Vagina (tissue), 2 donors: ENCODE measurements around the gene CPNE6. TPM values are rescaled to one million over a fixed set of nuclear protein-coding genes. Genes with fewer than 3 reads are reported as not detected.

Experiments used
- DNase-seq, 2 donors: peaks; one replicate each; pipeline ENCODE4 v3.0.0-alpha.2; 2017; ENCODE audit errors: extremely low spot score in 2 of 2
- H3K27ac ChIP-seq: fragments of 200-600 bp; sonication (generic); one replicate; pipeline ENCODE4 v1.5.1; 2019
- H3K27me3 ChIP-seq: fragments of 200-600 bp; sonication (generic); one replicate; pipeline ENCODE4 v1.5.1; 2019
- H3K36me3 ChIP-seq, 2 donors: fragments of 200-600 bp; sonication (generic); one replicate each; pipeline ENCODE4 v1.5.1; 2017 to 2019
- H3K4me1 ChIP-seq: fragments of 200-600 bp; sonication (generic); one replicate; pipeline ENCODE4 v1.5.1; 2019
- H3K4me3 ChIP-seq, 2 donors: fragments of 200-600 bp; sonication (generic); 1 replicate in 1 of 2; 2 replicates in 1 of 2; pipeline ENCODE4 v1.5.1; 2016 to 2019
- H3K9me3 ChIP-seq: fragments of 200-600 bp; sonication (generic); one replicate; pipeline ENCODE4 v1.5.1; 2019
- POLR2A ChIP-seq, 2 donors: fragments of 450-650 bp; IDR thresholded peaks; one replicate each; pipeline ENCODE4 v1.6.1; 2017; ENCODE audit warnings: antibody characterized with exemption in 2 of 2, mild to moderate bottlenecking in 2 of 2, moderate library complexity in 2 of 2
- POLR2AphosphoS5 ChIP-seq, 2 donors: sonication (generic); formaldehyde crosslinking; IDR thresholded peaks; one replicate each; pipeline ENCODE4 v1.9.0; 2017; ENCODE audit warnings: antibody characterized with exemption in 2 of 2, mild to moderate bottlenecking in 2 of 2, low read depth in 1 of 2; ENCODE audit not compliant: insufficient read depth in 1 of 2
- intact Hi-C: fragments of 100-400 bp; cut with DNase I; formaldehyde crosslinking; loops from one replicate; pipeline ENCODE4 v1.15.1; 2023
- total RNA-seq: library from RNA; depleted of rRNA; stranded (reverse); fragments of >200 nt; gene quantifications from one replicate; pipeline ENCODE4 v1.2.3, GENCODE V29; 2016
- TF ChIP-seq, protein P1 (sequence below), 3 experiments: fragments of 450-650 bp in 2 of 3; fragments of 200-600 bp in 1 of 3; sonication (generic) in 1 of 3; IDR thresholded peaks; one replicate each; pipeline ENCODE4 v1.5.1; 2017 to 2019; ENCODE audit warnings: antibody characterized with exemption in 3 of 3, mild to moderate bottlenecking in 2 of 3, moderate library complexity in 2 of 3

CPNE6 gene
- total RNA-seq, 1 donor from 2014 or later: not detected

DNA sequence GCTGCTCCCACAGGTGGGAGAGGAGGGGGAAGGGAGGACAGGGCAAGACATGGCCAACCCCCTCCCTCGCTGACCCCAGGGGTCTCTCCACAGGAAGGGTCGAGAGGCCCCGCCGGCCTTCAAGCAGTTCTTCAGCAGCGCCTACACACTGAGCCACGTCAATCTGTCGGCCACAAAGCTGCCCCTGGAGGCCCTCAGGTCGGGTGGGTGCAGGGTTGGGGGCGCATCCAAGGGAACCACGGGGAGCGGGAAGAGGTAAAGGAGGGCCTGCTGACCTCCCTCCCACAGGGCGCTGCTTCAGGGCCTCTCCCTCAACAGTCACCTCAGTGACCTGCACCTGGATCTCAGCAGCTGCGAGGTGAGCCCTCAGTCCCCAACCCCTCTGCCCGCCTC is 13.5 kb upstream of the CPNE6 start:
- Histone ChIP-seq H3K4me1 (peaks cover 2% of the 10 kb centered on the region), H3K4me3 (no peak overlapping the region), H3K27ac (no peak overlapping the region), H3K27me3 (no peaks in the 10 kb centered on the region), H3K9me3 (no peaks in the 10 kb centered on the region), H3K36me3 (no peaks in the 10 kb centered on the region)
- TF ChIP-seq, protein P1, sequence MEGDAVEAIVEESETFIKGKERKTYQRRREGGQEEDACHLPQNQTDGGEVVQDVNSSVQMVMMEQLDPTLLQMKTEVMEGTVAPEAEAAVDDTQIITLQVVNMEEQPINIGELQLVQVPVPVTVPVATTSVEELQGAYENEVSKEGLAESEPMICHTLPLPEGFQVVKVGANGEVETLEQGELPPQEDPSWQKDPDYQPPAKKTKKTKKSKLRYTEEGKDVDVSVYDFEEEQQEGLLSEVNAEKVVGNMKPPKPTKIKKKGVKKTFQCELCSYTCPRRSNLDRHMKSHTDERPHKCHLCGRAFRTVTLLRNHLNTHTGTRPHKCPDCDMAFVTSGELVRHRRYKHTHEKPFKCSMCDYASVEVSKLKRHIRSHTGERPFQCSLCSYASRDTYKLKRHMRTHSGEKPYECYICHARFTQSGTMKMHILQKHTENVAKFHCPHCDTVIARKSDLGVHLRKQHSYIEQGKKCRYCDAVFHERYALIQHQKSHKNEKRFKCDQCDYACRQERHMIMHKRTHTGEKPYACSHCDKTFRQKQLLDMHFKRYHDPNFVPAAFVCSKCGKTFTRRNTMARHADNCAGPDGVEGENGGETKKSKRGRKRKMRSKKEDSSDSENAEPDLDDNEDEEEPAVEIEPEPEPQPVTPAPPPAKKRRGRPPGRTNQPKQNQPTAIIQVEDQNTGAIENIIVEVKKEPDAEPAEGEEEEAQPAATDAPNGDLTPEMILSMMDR (IDR thresholded peaks at IDR 0.05): no peak
- TF ChIP-seq POLR2AphosphoS5 (IDR thresholded peaks at IDR 0.05; ENCODE audit: insufficient read depth in 1 of 2, low read depth in 1 of 2) (no peak), POLR2A (IDR thresholded peaks at IDR 0.05) (no peak)
- DNase-seq: no peak
- intact Hi-C loops: loop anchor here (5.0 kb wide), 1 partner anchor 44 kb away; no protein-coding TSS in a partner anchor

DNA sequence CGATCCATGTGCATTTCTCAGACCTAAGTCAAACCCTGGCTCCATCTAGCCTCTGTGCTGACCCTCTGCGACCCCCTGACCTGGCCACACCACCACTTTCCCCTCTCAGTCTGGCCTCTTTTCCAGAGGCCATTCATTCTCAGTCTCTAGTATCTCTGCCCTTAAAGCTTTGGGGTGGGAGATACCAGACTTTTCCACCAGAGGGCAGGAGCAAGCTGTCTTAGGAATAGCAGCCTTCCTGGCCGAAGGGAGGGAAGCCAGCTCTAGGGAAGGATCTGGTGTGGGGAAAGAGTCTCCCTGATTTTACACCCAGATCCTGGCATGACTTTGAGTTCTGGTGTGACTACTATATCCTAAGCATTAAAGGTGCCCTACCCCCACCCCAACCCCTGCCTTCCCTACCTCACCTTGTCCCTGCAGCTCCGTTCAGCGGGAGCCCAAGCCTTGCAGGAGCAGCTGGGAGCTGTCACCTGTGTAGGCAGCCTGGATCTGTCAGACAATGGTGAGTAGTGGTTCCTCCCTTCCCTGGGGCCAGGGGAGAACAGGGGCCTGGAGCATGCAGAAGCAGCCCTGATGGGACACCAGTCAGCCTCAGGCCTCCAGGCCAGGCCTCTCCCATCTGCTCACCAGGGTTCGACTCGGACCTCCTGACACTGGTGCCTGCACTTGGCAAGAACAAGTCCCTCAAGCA is 13.0 kb upstream of the CPNE6 start:
- DNase-seq: no peak
- no peaks in the 10 kb centered on the region for H3K27me3 ChIP-seq
- H3K9me3 ChIP-seq: no peaks in the 10 kb centered on the region
- H3K4me3 ChIP-seq: no peak overlapping the region
- H3K36me3 ChIP-seq: no peaks in the 10 kb centered on the region
- TF ChIP-seq POLR2A (IDR thresholded peaks at IDR 0.05) (no peak), POLR2AphosphoS5 (IDR thresholded peaks at IDR 0.05; ENCODE audit: insufficient read depth in 1 of 2, low read depth in 1 of 2) (peak in 1 of 2 donors; percentile 69)
- TF ChIP-seq, protein P1 (IDR thresholded peaks at IDR 0.05): peak; percentile 84 to 92 (median 85)
- no peaks in the 10 kb centered on the region for H3K4me1 ChIP-seq
- intact Hi-C loops: loop anchor here (5.0 kb wide), 1 partner anchor 44 kb away; no protein-coding TSS in a partner anchor
- H3K27ac ChIP-seq: no peak overlapping the region

- Histone ChIP-seq H3K27me3 (no peaks in the 10 kb centered on the region), H3K36me3 (no peaks in the 10 kb centered on the region), H3K27ac (no peak overlapping the region), H3K4me1 (no peaks in the 10 kb centered on the region), H3K9me3 (no peaks in the 10 kb centered on the region), H3K4me3 (no peak overlapping the region)
- TF ChIP-seq, protein P1 (IDR thresholded peaks at IDR 0.05): no peak
- TF ChIP-seq POLR2AphosphoS5 (IDR thresholded peaks at IDR 0.05; ENCODE audit: insufficient read depth in 1 of 2, low read depth in 1 of 2) (no peak), POLR2A (IDR thresholded peaks at IDR 0.05) (no peak)
- DNase-seq: no peak
- intact Hi-C loops: loop anchor here (5.0 kb wide), 1 partner anchor 43 kb away; no protein-coding TSS in a partner anchor
Observed at GRCh38 chr14:24058951-24059475, 12.3 kb upstream of the CPNE6 start.

GRCh38 chr14:24059841-24060388 is 11.4 kb upstream of the CPNE6 start:
- no peak overlapping the region for H3K27ac ChIP-seq
- H3K9me3 ChIP-seq: no peaks in the 10 kb centered on the region
- no peaks in the 10 kb centered on the region for H3K4me1 ChIP-seq
- H3K36me3 ChIP-seq: no peaks in the 10 kb centered on the region
- TF ChIP-seq, protein P1 (IDR thresholded peaks at IDR 0.05): no peak
- TF ChIP-seq POLR2AphosphoS5 (IDR thresholded peaks at IDR 0.05; ENCODE audit: insufficient read depth in 1 of 2, low read depth in 1 of 2): no peak
- no peak for TF ChIP-seq POLR2A (IDR thresholded peaks at IDR 0.05)
- DNase-seq: no peak
- H3K27me3 ChIP-seq: no peaks in the 10 kb centered on the region
- H3K4me3 ChIP-seq: no peak overlapping the region
- intact Hi-C loops: loop anchor here (5.0 kb wide), 1 partner anchor 42 kb away; no protein-coding TSS in a partner anchor

DNA sequence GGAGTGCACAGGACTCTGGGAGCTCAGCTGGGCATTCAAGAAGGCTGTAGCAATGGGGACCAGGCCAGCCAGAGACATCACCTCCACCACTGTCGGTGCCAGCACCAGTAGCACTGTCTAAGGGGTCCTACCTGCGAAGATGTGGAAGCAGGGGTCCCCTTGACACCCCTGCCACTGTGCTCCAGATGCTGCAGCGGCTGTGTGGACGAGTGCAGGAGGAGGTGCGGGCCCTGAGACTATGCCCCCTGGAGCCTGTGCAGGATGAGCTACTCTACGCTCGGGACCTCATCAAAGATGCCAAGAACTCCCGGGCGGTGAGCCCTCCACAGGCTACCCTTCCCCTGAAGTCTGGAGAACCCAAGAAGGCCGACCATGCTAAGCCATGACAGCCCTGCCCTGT is 10.9 kb upstream of the CPNE6 start:
- DNase-seq: no peak
- intact Hi-C loops: no loop called here
- H3K4me3 ChIP-seq: no peak overlapping the region
- H3K4me1 ChIP-seq: no peaks in the 10 kb centered on the region
- TF ChIP-seq, protein P1 (IDR thresholded peaks at IDR 0.05): no peak
- TF ChIP-seq POLR2A (IDR thresholded peaks at IDR 0.05) (no peak), POLR2AphosphoS5 (IDR thresholded peaks at IDR 0.05; ENCODE audit: insufficient read depth in 1 of 2, low read depth in 1 of 2) (no peak)
- H3K27ac ChIP-seq: no peak overlapping the region
- no peaks in the 10 kb centered on the region for H3K27me3 ChIP-seq
- H3K9me3 ChIP-seq: no peaks in the 10 kb centered on the region
- no peaks in the 10 kb centered on the region for H3K36me3 ChIP-seq
